A204.1 (cell line): ENCODE measurements around the gene CCDC6.
"Not testable (repeated sequence)": the region's sequence is repeated elsewhere in the genome, so short reads cannot be mapped to it uniquely, and the experiment has no call there.

Source experiments
- FAIRE-seq: peaks from 2 replicates; lab custom pipeline; 2012; peaks lifted over from hg19 to GRCh38; lab: Jason Lieb, UNC

CCDC6 gene

DNA sequence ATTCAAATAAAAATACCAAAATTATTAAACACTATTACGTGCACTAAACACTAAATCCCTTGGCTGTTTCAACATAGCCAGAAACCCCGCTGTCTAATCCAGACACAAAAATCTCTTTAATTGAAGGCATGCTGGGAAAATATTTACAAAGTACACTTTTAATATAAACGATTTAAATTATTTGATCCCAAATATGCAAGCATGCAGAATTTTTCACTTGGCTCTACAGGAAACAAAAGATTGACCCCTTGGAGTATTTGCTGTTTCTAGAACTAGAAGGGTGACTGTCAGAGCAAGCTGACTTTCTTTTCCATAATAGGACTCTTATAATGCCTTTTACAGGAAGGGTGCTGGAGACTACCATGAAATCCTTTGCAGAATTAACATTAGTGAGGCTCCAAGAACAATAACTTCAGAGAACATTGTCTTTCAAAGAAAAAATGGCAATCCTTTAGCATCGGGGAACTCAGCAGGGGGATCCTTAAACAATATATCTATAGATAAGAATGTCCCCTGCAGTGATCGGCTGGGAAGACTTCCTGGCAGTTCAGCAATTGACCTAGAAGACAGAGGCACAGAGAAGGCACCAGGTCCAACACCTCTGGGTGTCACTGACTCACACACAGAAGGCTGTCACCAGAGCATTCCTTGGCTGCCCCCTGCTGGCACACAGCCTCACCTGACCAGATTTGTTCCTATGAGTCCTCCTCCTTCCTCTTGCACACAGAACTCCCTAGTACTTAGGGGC, 97.3 kb downstream of the CCDC6 start:
- no peak for FAIRE-seq

DNA sequence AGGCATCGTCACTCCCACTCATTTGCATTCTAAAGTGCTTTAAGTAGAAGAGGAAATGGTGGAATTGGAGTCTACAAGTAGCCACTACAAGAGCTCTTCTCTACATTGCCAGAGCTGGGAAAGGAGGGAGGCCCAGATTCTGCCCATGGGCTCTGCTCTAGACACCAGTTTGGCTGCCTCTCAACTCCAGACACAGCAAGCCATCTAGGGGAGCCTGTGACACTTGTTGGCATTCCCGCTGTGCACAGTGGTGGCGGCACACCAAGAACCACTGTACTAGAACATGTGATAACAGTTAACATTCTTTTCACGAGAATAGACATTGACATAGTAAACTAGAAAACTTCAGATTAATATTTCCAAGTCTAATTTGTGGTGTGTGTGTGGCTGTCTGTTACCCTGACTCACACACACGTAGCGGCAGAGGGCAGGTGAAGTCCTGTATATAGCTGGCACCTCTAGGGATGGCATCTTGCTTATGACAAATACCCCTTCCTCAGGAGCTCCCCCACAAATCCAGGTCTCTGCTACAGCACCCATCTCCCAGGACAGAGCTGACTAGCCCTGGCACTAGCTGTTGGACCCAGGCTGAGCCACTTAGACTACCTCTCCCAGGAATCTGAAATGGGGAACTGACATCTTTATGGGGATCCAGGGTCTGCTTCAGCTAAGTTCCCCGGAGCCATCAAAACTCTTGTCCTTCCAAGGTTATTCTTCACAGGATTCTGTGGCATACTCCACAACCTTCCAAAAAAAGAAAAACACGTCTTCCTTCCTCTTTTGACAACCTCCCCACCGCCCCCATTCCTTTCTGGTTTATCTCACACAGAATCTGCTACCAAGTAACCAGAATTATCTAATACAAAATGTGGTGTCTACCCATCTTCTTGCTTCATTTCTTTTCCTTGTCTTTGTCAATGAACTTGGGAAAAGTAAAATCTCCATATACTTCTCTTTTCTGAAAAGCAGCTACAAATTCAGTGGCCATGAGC, 98.4 kb downstream of the CCDC6 start:
- FAIRE-seq: no peak

DNA sequence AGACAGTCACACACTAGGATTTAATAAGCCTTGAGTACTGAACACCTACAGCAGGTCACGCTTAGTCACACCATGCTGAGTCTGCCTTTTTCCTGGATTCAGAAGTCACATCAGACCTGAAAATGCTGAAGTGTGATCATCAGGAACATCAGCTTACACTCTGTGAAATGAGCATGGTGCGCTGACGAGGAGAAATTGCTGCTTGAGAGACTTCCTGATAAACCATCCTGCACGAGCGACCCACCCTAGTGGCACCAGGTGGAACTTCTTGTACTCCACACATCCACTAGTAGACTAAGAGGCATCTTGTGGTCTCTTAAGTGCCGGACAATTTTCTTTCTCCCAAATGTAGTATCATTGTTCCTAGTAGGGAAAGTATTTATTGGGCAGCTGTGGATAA, 101.3 kb downstream of the CCDC6 start:
- FAIRE-seq: no peak

DNA sequence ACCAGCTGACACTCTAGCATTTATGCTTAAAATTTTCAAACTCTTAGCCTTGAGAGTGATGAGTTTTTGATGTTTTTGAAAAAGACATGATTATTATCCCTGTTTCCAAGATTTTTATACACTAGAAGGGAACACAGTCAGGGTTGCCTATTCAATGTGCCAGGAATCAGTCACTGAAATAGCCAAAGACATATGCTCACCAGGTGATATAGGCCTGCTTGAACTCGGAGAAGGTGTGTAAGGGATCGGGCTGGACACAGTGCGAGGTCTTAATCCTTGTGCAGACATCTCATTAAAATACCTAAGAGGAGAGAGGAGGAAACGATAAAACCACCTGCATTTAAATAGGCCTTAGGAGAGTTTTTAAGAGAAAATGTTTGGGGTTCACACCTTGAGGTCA, 102.1 kb downstream of the CCDC6 start:
- no peak for FAIRE-seq

DNA sequence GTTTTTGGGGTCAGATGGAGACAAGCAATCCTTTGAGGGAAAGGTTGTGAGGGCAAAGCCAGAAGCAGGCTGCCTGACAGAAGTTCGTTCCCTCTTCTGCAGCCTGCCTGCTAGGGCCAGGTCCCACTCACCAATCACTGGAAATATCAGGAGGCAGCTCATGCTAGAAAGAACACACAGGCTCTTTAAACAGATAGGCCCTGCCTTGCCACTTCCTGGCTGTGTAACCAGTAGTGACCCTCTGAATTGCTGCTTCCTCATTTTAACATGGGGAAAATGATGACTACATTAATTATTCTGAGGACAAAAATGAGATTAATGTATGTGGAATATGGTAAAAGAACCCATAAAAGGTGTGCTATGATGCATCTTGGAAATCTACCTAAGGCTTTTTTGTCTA, 102.6 kb downstream of the CCDC6 start:
- FAIRE-seq: no peak

DNA sequence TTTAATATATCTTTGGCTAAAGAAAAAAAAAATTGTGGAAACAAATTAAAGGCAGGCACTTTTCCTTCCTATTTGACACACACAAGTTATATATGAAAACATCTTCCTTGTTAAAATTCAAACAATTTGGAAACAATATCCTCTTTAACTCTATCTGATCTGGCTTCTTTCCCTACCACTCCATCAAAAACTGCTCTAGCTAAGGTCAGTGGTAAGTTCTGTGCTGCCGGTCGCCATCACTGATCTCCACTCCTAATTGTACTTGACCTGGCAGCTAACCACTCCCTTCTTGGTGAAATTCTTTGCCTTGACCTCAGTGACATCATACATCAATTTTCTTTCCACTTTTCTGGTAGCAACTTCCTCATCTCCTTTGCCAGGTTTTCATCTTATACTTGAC, 105.2 kb downstream of the CCDC6 start:
- FAIRE-seq: no peak

DNA sequence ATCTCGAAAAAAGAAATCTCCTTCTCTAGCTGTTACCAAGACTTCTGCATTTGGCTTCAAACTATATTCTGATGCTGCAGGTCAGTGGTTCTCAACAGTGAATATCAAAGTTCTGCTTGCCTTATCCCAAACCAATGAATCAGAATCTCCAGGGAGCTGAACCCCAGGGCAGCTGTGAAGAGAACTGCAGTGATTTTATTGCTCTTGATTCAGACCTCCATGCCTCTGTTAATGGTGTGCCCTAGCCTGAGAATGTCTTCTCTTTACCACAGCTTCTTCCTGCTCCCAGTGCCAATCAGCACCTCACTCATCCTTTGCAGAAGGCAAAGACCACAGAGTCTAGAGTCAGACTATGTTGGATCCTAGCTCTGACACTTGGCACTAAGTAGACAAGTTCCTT, 106.9 kb downstream of the CCDC6 start:
- FAIRE-seq: no peak

DNA sequence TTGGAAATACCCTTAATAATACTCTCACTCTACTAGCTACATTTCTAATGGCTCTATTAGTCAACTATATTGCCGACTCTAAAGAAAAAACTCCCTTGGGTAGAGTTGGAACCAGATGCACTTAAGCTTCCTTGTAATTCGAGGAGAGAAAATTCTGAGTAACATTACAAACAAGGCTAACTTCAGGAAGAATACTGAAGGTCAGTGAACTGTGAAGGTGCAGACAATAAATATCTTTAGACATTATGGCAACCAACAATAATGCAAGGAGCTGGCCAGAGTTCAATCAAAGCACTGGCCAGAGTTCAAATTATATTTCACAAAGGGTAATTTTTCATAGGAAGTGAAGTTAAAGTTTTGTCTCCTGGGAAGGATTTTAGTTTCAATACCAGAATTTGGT, 112.4 kb downstream of the CCDC6 start:
- FAIRE-seq: no peak

DNA sequence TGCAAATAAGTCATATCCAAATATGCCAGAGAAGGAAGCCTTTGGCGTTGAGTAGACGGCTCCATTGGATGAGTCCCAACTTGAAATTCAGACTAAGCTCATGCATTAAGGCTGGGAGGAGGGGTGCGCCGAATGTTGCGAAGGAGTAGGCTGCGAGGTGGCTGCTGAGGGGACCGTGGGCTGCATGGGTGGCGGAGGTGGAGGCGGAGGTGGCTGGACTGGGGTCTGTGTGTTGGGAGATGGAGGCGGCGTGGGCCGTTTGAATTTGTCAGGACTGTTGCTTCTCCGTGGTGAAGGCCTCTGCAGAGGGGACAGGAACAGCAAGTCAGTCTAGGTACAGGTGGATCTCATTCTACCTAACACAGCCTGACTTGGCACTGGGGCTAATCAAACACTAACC, 113.5 kb downstream of the CCDC6 start:
- no peak for FAIRE-seq

DNA sequence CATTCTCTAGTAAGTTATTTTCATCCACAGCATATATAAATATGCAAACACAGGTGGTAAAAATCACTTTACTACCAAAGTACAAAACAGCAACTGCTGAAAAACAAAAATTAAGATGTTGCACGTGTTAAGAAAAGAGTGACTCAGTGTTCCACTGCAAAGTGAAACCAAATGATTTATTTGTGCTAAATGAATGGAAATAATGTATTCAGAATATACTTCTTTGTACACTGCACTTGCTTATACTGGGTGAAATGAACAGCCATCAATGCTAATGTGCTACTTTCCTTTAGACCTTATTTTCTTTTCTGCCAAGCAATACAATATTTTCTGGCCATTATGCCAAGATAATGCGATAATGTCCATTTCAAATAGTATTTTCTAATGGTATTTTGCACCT, 114.8 kb downstream of the CCDC6 start:
- FAIRE-seq: no peak

DNA sequence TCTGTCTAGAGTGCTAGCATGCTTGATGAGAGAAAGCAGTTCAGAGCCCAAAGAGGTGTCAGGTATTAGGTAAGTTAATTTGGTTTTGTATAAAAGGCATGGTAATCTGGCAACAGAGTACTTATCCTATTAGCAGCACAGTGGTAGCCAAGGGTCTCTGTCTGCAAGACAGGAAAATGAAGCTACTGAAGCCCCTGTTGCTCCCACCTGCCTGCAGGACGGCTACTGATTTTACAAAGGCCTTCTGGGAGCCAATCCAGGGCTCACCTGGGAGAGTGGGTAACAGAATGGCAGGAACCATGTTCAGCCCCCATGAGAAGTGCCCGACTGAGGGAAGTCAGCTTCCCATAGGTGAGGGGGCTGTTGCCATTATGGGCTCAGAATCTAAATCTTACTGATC, 116.3 kb downstream of the CCDC6 start:
- not testable (repeated sequence) for FAIRE-seq

DNA sequence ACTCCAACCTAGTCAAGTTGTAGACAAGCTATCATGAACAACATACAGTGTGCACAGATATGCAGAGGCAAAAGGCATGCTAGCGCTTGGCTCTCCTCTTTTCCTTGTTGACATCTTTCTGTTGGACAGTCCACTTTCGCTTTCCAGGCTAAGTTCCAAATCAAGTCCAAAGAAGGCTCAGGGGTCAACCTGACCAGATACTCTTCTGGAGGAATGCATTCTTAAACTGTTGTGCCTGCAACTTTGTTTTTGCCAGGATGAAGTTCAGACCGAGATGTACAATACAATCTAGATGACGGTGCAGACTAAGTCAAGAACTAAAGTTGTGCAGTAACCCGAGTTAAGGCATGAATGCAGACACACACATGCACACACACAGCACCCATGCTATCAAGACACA, 117.4 kb downstream of the CCDC6 start:
- FAIRE-seq: not testable (repeated sequence)

DNA sequence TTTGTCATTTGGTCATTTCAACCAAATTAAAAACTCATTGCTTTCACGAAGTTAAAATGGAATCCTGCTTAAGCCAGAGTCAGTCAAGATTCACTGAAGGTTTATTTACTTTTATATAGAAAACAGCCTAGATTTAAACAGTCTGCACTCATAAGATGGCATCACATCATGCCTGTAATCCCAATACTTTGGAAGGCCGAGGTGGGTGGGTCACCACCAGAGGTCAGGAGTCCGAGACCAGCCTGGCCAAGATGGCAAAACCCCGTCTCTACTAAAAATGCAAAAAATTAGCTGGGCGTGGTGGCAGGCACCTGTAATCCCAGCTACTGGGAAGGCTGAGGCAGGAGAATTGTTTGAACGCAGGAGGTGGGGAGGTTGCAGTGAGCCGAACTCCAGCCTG, 119.3 kb downstream of the CCDC6 start:
- not testable (repeated sequence) for FAIRE-seq

DNA sequence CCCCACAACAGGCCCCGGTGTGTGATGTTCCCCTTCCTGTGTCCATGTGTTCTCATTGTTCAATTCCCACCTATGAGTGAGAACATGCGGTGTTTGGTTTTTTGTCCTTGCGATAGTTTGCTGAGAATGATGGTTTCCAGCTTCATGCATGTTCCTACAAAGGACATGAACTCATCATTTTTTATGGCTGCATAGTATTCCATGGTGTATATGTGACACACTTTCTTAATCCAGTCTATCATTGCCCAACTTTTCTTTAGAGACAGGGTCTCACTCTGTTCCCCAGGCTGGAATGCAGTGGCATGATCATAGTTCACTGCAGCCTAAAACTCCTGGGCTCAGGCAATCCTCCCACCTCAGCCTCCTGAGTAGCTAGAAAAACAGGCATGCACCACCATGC, 120.9 kb downstream of the CCDC6 start:
- FAIRE-seq: not testable (repeated sequence)

DNA sequence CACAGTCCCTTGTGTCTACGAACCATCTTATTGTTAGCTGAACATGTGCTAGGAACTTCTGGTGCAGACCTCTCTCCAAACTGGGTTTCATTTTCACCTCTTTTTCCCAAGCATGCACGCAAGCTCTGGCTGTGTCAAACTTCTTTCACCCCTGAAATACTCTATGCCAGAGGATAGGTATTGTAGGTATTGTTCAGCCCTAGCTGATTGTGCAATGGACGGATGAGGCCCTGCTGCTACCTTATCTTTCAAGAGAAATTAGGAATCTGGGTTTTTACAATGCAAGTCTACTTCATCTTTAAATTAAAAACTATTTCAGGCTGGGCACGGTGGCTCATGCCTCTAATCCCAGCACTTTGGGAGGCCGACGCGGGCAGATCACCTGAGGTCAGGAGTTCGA, 124.8 kb downstream of the CCDC6 start:
- FAIRE-seq: no peak

DNA sequence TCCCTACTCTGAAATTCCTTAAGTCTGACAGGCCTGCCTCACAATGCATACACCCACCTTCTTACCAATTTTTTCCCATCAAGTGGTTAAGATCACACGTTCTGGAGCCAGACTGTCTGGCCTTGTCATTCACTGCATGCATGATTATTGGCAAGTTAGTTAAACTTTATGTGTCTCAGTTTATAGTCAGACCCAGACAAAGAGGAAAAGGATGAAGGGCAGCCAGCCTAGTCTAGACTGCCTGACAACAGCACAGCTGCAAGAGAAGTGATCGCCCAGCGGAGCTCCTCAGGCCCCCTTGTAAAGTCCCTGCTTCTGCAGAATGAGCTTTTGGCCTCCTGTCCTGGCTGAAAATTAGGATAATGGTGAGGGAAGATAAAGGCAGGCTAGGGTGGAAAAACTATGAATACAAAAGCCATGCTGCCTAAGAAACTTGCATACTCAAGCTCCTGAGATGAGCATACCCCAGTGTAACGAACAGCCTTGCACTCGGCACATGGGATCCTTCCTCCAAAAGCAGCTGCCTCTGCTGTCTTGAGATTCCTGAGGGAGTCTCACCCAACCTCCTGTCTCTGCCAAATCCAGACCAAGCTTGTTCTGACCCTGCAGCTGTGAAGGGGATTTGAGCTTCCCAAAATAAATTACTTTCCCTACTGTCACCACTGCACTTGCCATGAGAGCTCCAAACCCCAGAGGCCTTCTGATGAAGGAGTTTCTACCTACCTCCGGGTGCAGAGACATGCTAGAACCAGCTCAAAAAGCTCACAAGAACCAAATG, 126.4 kb downstream of the CCDC6 start:
- no peak for FAIRE-seq

DNA sequence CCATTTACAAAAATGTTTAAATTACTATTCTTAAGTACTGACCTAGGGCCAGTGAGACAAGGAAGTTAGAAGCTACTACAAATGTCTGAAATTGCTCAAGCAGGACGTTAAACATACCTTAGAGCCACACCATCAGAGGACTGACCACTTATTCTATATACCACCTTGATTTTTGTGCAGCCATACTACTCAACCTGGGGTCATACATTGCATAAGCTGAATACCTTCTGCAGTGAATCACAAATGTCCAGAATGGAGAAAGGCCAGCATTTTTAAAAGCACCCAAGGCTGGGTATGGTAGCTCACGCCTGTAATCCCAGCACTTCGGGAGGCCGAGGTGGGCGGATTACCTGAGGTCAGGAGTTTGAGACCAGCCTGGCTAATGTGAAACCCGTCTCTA, 131.9 kb downstream of the CCDC6 start:
- no peak for FAIRE-seq

DNA sequence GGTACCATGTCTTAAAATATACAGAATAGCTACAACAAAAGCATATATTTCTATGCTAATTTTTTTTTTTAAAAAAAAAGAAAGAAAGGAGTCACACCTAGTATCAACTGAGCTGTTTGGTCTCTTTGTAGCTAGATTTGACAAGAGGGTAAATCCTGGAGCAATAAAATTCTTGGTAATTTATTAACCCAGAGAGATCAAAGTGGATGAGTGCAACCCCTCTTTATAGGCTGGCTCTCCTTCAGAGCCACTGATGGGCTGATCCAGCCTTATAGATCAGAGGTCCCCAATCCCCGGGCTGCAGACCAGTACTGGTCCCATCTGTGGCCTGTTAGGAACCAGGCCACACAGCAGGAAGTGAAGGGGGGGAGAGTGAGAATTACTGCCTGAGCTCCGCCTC, 133.3 kb downstream of the CCDC6 start:
- FAIRE-seq: no peak

DNA sequence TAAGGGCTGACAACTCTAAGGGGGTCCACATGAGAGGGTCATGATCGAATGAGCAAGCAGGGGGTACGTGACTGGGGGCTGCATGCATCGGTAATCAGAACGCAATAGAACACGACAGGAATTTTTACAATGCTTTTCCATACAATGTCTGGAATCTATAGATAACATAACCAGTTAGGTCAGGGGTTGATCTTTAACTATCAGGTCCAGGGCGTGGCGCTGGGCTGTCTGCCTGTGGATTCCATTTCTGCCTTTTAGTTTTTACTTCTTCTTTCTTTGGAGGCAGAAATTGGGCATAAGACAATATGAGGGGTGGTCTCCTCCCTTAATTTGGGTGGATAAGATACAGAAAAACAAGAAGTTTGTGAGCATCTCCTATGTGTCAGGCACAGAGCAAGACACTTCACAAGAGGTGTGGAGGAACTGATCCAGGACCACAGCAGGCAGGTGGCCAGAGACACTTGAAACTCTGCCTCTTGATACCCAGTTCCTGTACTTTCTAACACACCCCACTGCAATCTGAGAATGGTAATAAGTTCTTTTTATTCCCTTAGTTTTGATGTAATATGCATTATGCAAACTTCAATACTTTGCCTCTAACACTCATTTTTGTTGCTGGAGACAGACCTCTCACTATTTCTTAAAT, 135.1 kb downstream of the CCDC6 start:
- no peak for FAIRE-seq

DNA sequence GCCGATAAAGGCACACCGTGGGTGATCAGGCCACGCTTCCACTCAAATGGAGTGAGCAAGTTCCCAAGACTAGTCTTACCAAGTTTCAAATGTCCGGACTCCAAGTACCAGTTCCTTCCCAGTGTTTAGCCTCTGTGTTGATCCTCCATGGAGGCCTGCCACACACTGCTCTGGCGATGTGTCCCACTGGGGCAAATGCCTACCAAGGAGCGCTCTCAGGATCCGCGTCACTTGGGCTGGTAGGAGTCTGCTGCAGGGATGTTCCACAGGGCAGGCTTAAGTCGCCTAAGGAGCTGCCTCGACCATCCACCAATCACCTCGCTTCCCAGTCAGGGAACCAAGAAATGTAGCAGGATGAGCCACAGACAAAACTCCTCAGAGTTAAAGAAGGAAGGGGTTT, 135.7 kb downstream of the CCDC6 start:
- FAIRE-seq: no peak

DNA sequence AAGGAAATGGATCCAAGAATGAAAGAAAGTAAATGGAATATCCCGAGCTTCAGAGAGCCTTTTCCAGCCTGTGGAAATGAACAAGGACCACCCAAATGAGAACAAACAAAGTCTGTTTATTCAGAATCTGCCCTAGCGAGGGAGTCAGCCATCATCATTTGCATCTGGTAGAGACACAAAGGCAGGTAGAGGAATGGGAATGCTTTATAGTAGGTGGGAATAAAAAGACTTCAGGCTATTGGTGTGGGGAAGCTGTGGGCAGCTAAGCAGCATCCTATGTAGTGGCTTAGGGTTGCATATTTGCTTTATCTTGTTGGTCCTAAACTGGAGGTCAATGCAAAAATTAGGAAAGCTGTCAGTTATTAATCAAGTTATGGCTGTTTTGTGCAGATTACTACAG, 143.9 kb downstream of the CCDC6 start:
- no peak for FAIRE-seq

DNA sequence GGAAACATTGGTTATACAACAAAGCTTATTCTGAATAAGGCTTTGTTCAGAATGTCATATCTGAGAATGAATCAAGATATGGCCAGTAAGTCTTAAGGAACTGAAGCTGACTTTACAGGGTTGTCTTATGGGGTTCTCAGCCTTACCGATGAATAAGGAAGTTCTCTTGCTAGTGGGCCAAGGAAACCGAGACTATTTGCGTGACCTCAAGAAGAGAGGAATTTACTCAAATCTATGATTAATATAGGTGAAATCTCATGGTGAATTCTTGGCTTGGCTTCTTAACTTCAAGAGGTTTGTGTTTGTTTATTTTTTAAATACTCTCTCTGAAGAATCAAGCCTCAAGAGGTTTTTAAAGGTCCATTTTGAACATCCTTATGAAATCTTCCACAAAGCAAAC, 148.4 kb downstream of the CCDC6 start:
- FAIRE-seq: no peak
